Measurements from ENCODE around the gene TP73. TPM values are rescaled to one million over a fixed set of nuclear protein-coding genes. Genes with fewer than 3 reads are reported as not detected.

The TP73 gene
- total and polyA plus RNA-seq, 11 donors = 0.01 to 0.53 (median 0.15) TPM; not detected in 6

DNA sequence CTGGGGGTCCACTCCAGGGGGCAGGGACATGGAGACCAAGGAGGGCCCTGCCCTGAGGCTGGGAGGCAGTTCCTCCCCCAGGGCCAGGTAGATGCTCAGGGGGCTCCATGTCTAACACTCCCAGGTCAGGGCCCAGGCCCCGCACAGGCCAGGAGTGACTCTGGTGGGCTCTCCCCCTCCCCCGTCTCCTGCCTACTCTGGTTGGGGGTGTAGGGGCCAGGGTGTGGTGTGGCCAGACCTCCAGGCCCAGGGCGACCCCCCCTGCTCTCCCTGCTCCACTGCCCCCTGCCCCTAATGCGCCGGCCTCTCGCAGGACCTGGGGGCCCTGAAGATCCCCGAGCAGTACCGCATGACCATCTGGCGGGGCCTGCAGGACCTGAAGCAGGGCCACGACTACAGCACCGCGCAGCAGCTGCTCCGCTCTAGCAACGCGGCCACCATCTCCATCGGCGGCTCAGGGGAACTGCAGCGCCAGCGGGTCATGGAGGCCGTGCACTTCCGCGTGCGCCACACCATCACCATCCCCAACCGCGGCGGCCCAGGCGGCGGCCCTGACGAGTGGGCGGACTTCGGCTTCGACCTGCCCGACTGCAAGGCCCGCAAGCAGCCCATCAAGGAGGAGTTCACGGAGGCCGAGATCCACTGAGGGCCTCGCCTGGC, 80.2 kb downstream of the TP73 start:
- Histone ChIP-seq H3K4me3 (no peak overlapping the region), H3K4me1 (peaks cover 0 to 23% (median 8%) of the 10 kb centered on the region in 12 donors), H3K27ac (no peak overlapping the region), H3K27me3 (peaks cover 0 to 27% (median 3%) of the 10 kb centered on the region in 9 donors), H3K36me3 (peaks cover 0 to 22% (median 14%) of the 10 kb centered on the region in 9 donors), H3K9me3 (no peaks in the 10 kb centered on the region)
- intact Hi-C loops (cut with DNase I) = no loop called here
- ATAC-seq (peak in 3 of 4 donors; percentile 3 to 23 (median 18)), DNase-seq (peak in 1 of 5 donors; percentile 66)
- 30 to 69% (median 47%) methylated on average over 7 to 37 of the region's 37 CpGs for WGBS, 4 donors
- TF ChIP-seq, protein P1, sequence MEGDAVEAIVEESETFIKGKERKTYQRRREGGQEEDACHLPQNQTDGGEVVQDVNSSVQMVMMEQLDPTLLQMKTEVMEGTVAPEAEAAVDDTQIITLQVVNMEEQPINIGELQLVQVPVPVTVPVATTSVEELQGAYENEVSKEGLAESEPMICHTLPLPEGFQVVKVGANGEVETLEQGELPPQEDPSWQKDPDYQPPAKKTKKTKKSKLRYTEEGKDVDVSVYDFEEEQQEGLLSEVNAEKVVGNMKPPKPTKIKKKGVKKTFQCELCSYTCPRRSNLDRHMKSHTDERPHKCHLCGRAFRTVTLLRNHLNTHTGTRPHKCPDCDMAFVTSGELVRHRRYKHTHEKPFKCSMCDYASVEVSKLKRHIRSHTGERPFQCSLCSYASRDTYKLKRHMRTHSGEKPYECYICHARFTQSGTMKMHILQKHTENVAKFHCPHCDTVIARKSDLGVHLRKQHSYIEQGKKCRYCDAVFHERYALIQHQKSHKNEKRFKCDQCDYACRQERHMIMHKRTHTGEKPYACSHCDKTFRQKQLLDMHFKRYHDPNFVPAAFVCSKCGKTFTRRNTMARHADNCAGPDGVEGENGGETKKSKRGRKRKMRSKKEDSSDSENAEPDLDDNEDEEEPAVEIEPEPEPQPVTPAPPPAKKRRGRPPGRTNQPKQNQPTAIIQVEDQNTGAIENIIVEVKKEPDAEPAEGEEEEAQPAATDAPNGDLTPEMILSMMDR (IDR thresholded peaks at IDR 0.05) = no peak
- no peak for TF ChIP-seq POLR2A (IDR thresholded peaks at IDR 0.05)

DNA sequence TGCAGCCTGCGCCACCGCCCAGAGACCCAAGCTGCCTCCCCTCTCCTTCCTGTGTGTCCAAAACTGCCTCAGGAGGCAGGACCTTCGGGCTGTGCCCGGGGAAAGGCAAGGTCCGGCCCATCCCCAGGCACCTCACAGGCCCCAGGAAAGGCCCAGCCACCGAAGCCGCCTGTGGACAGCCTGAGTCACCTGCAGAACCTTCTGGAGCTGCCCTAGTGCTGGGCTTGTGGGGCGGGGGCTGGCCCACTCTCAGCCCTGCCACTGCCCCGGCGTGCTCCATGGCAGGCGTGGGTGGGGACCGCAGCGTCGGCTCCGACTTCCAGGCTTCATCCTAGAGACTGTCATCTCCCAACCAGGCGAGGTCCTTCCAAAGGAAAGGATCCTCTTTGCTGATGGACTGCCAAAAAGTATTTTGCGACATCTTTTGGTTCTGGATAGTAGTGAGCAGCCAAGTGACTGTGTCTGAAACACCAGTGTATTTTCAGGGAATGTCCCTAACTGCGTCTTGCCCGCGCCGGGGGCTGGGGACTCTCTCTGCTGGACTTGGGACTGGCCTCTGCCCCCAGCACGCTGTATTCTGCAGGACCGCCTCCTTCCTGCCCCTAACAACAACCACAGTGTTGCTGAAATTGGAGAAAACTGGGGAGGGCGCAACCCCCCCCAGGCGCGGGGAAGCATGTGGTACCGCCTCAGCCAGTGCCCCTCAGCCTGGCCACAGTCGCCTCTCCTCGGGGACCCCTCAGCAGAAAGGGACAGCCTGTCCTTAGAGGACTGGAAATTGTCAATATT, 81.0 kb downstream of the TP73 start:
- ATAC-seq (peak in 2 of 4 donors; percentile 3 to 4), DNase-seq (peak in 1 of 5 donors; percentile 44)
- Histone ChIP-seq H3K9me3 (no peaks in the 10 kb centered on the region), H3K27me3 (peaks cover 0 to 25% (median 3%) of the 10 kb centered on the region in 9 donors), H3K4me3 (no peak overlapping the region), H3K4me1 (peaks cover 0 to 23% (median 8%) of the 10 kb centered on the region in 12 donors), H3K36me3 (peaks cover 0 to 29% (median 21%) of the 10 kb centered on the region in 9 donors), H3K27ac (no peak overlapping the region)
- 70 to 77% (median 75%) methylated on average over 15 to 29 of the region's 29 CpGs for WGBS, 4 donors
- intact Hi-C loops (cut with DNase I) = no loop called here
- TF ChIP-seq, protein P1 (IDR thresholded peaks at IDR 0.05) = no peak
- no peak for TF ChIP-seq POLR2A (IDR thresholded peaks at IDR 0.05)

DNA sequence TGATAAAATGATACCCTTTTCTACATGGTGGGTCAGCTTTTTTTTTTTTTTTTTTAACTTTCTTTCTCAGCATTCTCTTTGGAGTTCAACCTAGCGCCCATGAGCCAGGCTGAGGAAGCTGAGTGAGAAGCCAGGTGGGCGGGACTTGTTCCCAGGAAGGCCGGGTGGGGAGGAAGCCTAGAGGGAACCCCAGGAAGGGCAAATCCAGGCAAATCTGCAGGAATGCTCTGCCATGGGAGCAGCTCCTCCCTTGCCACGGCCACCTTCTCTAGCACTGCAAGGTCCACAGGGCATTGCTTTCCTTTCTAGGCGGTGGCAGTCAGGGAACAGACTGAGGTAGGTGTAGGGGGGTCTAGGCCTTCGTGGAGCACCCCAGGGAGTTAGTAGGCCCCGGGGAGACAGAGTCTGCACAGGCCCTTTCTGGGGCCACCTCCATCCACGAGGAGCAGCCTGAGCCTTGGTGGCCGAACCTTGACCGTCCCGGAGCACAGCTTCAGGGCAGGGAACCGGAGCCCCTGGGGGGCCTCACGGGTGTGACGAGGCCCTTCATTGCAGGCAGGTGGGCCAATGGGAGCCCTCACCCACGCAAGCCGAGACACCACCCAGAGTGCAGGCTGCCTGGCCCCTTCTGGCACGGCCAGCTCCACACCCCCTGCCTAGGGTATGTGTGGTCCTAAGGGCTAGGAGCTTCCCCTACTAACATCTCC, 81.7 kb downstream of the TP73 start:
- H3K9me3 ChIP-seq = no peaks in the 10 kb centered on the region
- H3K36me3 ChIP-seq = peaks cover 0 to 37% (median 29%) of the 10 kb centered on the region in 9 donors
- peaks cover 0 to 23% (median 8%) of the 10 kb centered on the region in 12 donors for H3K4me1 ChIP-seq
- ATAC-seq (no peak), DNase-seq (peak in 1 of 5 donors; percentile 53)
- no peak overlapping the region for H3K27ac ChIP-seq
- WGBS, 4 donors = 78 to 86% (median 84%) methylated on average over 7 to 17 of the region's 17 CpGs
- TF ChIP-seq, protein P1 (IDR thresholded peaks at IDR 0.05) = no peak
- no peak for TF ChIP-seq POLR2A (IDR thresholded peaks at IDR 0.05)
- intact Hi-C loops (cut with DNase I) = no loop called here
- H3K4me3 ChIP-seq = no peak overlapping the region
- H3K27me3 ChIP-seq = peaks cover 0 to 25% (median 3%) of the 10 kb centered on the region in 9 donors

Data from heart left ventricle (tissue), 16 donors.